HL-60/S4 (cell line): Measurements from ENCODE around the gene NREP.
"Not testable (repeated sequence)": the region's sequence is repeated elsewhere in the genome, so short reads cannot be mapped to it uniquely, and the experiment has no call there.

Experiments
- in situ Hi-C: fragments of 300-500 bp; cut with MboI; formaldehyde crosslinking; loops from 2 replicates; pipeline ENCODE4 v1.14.3; 2022; ENCODE audit warnings: low sequenced_read_pairs

Gene NREP

DNA sequence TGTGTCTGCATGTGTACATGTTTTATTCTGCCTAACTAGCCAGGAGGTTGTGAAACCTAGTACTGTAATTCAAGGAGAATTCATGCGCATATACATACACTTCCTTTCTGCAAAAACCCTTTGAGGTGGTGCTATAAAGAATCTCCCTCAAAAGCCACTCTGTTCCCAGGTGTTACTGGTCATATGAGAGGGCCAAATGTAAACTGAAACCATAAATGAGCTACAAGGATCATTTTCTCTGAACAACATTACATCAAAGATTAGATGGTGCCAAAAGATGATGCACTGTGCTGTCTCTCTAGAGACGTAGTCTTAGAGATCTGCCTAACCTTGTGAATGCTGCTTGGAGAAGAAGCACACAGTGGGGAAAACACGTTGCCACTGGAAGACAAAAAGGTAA, 15.7 kb downstream of the NREP start:
- in situ Hi-C loops = no loop called here

DNA sequence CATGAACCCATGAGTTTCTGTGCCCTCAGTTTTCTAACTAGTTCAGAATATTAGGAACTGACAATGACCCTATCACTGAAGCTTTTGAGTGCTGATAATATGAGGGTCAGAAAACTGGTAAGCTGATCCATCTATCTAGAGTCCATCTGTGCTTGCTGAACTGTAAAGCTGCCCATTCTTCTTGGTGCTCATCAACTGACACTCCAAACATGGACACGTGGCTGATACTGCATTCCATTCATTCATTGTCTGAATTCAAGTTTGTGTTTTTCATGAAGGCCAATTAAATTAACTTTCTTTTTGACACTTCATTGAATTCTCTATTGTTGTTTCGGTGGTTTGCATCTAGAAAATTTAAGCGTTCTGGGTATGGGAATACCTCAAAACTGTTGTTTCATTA, 17.6 kb downstream of the NREP start:
- in situ Hi-C loops = no loop called here

DNA sequence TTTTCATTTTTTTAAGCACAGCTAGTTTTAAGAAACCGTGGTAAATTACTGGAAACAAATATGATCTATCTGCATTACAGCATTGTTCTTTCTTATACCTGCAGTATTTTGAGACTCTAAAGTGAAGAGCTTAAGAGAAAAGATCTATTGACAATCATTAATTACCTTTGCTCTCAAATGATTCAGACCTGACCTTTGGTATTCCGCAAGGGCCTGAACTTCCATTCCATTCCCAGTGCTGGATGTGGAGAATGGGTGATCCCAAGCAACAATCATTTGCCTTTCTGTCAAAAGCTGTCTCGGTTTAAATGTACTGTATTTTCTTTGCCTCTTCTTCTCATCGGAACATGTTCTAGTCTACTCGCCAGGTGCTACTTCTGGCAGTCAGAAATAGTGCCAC, 18.9 kb downstream of the NREP start:
- in situ Hi-C loops = no loop called here

DNA sequence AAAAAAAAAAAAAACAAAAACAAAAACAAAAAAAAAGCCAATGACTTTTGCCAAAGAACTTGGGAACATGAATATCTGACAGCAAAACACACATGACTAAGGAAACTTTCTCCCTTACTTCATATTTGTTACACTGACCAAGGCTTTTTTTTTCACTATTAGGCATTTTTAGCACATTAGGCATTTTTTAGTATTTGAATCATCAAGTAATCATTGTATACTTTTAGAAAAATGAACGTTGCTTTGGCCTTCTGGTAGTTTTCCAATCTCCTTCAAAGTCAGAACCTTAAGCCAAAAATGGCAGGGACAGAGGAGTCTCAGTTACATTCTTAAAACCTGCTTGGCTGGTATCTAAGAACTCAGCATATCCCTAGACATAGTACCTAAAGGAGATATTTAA, 19.3 kb downstream of the NREP start:
- in situ Hi-C loops = no loop called here

DNA sequence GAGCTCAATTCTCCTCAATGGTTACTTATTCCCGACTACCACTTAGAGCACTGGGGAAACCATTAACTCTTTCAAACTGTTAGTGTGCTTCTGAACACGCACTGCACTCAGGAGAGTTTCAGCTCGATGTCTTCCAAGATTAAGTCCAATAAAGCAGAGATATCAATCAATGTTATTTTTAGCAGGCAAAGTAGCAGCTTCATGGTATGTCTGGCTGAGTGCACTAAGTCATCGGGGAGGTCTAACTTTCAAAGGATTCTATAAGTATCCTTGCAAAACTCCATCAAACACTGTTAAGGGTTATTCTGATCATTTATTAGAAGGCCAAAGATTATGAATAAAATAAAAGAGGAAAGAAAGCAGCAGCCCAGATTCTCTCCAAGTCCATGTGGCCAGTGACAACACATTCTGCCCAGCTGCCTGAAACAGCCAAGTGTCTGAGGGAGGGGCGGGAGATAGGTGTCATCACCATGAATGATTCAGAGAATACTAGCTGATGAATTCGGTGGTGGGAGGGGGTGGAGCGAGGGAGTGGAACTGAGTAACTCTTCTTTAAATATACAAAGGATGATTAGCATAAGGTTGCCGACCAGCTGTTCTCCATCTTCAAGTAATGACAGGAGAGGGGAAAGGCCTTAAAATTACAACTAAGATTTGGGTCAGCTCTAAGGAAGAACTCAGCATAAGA, 21.3 kb downstream of the NREP start:
- in situ Hi-C loops = no loop called here

DNA sequence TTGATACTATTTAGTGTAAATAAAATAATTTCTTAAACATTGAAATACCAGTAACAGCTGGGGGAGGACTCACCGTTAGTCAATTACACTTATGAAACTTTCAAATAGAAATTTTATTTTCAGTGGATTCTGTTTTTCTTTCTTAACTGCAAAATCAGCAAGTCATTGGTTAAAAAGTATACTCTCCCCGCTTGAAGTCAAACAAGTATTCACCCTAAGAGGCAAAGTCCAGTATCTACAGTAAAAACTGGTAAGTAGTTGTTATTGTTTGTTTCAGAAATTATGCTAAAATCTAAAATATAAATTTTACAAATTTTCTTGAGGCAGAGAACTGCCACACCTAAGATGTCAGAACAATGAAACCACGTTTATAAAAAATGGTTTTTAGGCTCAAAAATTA, 22.4 kb downstream of the NREP start:
- in situ Hi-C loops = no loop called here

DNA sequence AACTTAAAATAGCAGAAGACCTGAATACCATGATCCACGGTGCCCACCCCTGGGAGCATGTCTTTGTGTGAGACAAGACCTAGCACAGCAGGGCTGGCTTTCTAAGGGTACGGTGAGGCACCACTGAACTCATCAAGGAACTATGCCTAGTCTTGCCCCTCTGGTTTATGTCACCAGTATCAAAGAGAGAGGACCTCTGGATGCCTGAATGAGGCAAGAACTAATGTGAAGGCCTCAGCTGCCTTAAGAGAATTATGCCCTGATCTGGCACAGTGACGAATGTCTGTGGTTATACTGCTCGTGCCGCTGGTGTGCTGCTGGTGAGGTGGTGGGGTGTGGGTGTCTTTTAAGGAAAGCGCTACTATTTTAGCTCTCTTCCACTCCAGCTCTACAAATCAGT, 23.0 kb downstream of the NREP start:
- in situ Hi-C loops = no loop called here

DNA sequence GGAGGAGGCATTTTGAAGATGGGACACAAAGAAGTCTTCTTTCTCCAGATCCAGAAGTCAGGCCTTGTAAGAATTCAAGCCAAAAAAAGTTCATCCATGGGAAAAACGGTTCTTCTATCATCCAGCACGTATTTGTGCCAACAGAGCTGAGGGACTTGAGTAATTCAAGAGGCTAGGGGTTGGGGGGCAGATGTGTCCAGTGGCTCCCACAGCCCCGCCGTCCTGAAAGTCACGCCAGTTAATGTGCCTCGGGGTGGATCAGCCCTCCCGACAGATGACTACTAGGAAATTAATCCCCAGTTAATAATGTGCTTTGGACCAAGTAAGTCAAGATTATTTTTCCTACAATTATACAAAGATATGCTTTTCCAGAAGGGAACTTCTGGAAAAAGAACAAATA, 23.4 kb downstream of the NREP start:
- in situ Hi-C loops = no loop called here

DNA sequence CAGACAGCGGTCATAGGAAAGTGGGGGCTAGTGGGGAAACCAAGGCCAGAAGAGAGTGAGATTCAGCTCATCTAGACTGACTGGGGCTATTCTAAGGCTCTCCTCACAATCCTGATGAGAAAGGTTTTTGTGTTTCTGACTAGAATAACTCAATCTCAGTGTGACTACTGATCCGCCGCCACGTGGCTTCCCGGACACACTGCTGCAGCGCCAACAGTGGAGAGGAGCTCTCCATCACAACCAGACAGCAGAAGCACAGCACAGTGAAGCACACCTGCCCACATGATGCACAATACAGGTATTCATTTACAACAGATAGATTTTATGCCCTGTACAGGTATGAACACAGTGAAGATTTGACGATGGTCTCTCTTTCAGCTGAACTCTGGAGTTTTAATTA, 25.4 kb downstream of the NREP start:
- in situ Hi-C loops = no loop called here

DNA sequence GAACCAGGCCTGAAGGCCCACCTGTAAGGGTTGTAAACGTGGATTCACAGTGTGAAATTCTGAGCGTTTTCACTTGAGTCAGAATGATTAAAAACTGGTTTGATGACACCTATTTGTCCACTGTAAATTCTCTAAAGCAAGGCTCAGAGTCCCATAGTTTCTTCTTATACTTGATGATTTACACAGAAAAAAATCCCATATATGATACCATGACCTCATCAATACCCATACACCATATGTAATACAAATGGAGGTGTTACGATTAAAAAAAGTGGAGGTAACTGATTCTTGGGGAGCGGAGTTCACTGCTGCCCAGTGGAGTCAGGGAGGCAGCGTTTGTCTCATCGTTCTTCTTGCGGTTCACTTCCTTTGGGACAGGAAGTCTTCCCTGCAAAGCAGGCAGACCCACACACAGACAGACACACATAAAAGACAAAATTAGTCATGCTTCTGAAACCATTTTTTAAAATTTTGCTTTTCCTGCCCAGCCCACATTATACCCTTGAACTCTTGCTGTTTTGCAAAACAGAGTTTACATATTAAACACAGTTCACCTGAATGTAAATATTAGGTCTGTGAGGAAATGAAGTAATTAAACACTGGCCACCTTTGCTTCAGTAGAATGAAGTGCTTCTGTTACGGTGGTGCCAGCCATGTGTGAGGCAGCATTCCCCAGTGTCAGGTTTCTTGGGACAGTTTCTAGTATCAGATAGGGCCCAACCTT, 26.2 kb downstream of the NREP start:
- in situ Hi-C loops = no loop called here

DNA sequence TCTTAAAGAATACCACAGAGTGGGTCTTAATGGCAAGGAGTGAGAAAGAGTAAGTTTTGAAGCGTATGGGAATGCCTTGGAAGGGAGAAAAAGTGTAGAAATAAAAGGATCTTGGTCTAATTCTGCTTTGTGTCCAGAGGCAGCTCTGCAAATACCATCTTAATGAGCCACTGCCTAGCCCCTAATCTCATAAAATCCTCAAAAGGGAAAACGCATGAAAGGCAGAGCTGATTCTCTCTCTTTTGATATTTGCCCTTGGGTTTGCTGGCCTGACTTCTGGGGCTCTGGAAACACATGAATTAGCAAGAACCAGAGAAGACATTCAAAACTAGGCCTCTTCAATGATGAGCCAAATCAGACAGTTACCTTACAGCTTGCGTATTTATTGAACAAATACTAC, 28.1 kb downstream of the NREP start:
- in situ Hi-C loops = no loop called here

DNA sequence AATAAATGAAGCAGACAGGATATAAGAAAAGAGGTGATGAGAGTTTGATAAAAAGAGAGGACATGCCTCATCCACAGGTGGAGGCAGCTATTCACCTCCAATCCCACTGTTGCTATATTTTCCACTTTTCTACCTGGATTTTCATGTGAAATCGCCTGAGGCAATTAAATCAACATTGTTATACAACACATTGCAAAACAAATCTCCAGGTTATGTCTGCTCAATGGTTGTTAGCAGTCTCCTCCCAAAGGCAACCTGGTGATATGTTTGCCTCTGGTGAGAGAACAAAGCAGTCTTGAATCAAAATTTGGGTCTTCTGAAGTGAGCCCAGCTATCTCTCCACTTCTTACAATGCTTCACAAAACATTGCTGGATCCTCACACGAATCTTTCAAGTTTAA, 30.0 kb downstream of the NREP start:
- in situ Hi-C loops = no loop called here

DNA sequence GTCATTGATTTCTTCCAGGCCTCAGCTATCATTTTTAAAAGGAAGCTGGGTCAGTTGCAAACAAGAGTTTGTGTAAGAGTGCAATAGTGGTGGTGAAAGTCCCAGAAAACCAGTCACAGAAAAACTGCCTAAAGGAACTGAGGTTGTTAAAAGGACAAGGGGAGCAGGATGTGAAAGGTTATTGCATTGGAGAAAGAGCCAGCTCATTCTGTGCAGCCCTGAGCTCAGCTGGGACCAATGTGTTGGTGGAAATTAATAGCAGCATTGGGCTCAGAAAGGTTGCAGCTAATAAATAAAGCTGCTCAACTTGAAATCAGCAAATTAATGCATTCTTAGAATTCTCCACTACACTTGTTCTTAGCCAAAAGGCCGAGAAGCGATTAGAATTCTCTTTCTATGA, 34.9 kb downstream of the NREP start:
- in situ Hi-C loops = no loop called here

DNA sequence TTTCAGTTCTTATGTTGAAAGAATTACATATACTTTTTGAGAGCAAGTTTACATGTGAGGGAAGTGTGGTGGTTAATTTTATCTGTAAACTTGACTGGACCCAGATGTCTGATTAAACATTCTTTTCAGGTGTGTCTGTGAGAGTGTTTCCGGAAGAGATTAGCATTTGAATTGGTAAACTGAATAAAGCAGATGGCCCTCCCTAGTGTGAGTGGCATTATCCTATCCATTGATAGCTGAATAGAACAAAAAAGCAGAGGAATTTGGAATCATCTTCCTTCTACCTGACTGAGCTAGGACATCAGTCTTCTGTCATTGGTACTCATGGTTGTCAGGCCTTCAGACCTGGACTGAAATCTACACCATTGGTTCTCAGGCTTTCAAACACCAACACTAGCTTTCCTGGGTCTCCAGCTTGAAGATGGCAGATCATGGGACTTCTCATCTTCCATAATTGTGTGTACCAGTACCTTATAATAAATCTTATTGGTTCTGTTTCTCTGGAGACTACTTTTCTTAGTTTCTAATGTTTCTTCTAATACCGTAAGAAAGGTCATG, 36.6 kb downstream of the NREP start:
- in situ Hi-C loops = no loop called here

DNA sequence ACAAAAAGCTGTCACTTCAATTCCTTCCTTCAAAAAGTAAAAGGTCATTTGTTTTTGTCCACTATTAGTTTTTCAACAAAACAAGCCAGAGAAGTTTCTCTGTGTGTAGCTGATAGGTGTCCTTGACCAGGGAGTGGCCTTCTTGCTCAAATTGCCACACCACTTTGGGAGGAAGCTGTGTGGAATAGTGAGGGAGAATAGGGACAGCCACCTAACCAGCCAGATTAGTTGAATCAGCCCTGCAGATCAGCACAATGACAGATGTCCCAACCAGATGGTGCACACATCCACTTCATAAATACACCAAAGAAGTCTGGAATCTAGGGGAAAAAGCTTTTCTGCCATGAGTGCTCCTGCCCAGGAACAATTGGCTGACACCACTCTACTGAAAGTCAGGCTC, 37.2 kb downstream of the NREP start:
- in situ Hi-C loops = no loop called here

DNA sequence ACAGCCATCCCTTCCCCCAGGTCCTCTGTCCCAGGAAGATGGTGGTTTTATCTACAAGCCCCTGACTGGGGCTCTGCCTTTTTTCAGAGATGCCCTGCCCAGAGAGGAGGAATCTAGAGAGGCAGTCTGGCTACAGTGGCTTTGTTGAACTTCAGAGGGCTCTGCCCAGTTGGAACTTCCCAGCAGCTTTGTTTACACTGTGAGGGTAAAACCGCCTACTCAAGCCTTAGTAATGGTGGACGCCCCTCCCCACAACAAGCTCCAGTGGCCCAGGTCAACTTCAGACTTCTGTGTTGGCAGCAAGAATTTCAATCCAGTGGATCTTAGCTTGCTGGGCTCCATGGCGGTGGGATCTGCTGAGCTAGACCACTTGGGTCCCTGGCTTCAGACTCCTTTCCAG, 40.2 kb downstream of the NREP start:
- in situ Hi-C loops = not testable (repeated sequence)

DNA sequence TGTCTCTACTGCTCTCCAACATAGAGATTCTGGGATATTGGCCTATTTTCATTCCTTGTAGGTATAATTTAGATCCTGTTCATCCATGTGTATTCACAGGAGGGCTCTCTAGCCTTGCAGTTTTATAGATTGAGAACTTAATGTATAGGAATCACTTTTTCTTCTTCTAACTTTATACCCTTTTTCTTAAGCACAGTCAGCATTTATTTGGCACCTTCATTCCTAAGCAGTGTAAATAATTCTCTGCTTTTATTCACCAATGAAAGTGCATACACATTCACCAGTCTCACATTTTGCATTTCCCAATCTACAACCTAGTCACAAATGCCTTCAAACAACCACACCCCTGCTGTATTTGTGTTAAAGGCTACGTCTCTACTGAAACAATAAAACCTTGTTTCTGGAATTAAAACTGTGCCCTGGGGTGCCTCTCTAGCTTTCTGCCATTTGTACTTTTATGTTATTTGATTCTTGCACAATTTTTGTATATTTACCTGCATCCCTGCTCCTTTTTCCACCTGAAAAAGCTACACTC, 49.3 kb downstream of the NREP start:
- in situ Hi-C loops = no loop called here

DNA sequence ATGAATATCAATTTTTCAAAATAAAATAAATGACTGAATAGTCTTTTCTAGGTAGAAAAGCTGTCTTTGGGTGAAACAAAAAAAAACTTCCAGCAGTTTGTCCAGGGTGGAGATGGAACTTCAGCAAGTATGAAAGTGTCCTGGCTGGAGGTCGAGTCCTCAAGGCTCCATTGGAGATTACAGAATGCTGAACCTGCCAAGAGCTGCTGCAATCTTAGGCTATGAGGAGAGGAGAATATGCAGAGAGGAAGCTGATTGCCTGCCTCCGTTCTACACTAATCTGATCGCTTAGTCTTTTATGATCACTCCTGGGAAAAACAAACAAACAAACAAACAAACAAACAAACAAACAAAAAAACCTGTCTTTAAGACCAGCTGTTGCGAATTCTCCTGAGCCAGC, 50.6 kb downstream of the NREP start:
- in situ Hi-C loops = no loop called here

DNA sequence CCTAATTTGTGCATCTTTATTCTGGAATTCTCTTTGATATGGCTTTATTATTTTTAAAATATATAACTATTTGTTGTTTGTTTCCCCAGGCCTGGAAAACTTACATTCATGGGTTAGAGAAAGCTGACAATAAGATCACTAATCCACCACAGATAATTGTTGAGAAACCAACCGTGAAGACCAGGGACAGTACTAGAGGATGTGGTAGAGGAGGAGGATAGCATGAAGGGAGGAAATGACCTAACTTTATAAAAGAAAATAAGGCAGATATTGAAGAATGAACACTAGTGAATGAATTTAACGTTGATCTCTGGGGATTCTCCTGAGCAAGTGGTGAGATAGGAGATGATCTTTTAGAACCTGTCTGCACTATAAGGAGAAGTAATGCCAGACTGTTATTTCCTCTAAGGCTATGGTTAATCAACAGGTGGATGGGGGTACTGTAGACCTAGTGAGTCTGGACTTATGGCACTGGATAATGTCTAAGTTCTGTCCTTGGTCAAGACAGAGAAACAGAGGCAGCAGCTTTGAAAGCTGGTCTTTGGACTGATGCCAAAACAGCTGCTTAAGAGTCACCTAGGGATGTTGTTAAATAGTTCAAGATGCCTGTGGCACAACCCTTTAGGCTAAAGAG, 52.4 kb downstream of the NREP start:
- in situ Hi-C loops = no loop called here

DNA sequence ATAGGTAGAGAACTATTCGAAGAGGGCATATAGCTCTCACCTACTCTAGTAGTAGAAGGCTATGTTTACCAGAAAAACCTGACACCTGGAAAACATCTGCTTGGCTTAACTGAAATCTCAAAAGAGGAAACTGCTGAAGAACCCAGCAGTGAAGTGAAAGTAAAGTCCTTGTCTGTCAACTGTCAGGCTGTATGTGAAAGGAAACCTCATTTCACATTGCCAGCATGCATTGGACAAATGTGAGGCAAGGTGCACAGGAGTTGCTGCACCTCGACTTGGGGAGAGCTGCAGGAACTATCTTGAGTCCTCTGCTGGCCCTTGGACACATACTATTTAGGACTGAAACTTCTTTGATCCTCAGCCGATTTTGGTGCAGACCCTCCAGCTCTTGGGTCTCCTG, 53.3 kb downstream of the NREP start:
- in situ Hi-C loops = no loop called here

DNA sequence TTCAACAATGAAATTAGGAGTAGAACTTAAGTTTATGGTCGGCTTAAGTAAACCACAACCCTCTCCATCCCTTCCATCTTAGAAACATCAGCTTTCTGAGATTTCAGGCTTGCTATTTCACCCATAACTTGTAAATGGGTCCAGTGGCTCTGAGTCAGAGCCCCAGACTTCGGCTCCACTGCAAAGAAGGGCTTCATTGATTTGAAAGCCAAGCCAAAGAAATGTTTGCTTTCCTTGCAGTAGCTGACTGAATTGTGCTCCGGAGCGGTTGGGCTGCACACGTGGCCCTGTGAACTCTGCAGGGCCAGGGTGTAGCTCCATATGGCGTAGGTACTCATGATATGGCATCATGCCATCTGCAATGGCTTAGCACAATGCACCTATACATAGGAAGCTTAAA, 57.0 kb downstream of the NREP start:
- in situ Hi-C loops = no loop called here

DNA sequence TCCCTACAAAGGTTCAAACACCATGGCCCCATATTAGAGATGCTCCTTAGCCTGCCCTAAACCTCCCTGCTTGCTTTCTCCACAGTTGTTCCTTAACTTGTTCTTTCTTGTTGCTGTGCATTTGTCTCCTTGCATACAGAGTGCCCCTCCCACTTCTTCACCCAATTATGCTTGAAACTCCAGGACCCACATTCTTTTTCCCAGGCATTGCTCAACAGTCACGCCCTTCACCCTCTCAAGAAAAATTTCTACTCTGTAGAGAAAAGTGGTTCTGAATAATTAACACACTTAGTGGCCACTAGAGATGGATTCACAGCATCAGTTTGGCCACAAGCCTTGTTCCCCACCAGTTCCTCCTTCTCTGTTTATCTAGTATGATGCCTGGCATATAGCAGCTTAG, 57.7 kb downstream of the NREP start:
- in situ Hi-C loops = no loop called here
